ENCODE measurements around the gene BABAM2. TPM values are rescaled to one million over a fixed set of nuclear protein-coding genes. Genes with fewer than 3 reads are reported as not detected.

BABAM2 gene
- total RNA-seq, 4 donors from 2014 or later, result 35.0 to 70.5 (median 51.5) TPM

DNA sequence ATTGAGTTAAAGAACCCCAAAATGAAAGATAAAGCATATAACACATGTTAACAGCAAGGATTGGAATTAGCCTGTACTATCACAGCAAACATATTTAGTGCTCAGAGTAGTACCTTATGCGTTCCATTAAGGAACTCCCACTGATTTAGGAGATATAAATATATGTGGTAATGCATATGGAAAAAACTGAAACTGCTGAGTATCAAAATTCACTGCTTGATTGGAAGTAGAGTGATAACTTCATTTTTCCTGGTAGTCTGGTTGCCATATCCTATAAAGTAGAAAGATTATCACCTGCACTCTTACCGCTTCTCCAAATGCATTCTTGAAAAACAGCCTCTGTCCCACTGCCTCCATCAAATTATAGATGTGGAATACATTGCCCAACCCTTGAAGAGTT, 407.0 kb downstream of the BABAM2 start:
- Histone ChIP-seq H3K36me3 (no peaks in the 10 kb centered on the region), H3K27me3 (no peaks in the 10 kb centered on the region), H3K27ac (no peak overlapping the region), H3K4me3 (no peak overlapping the region), H3K9me3 (no peaks in the 10 kb centered on the region), H3K4me1 (no peaks in the 10 kb centered on the region)
- TF ChIP-seq POLR2A (IDR thresholded peaks at IDR 0.05), result no peak
- TF ChIP-seq, protein P1, sequence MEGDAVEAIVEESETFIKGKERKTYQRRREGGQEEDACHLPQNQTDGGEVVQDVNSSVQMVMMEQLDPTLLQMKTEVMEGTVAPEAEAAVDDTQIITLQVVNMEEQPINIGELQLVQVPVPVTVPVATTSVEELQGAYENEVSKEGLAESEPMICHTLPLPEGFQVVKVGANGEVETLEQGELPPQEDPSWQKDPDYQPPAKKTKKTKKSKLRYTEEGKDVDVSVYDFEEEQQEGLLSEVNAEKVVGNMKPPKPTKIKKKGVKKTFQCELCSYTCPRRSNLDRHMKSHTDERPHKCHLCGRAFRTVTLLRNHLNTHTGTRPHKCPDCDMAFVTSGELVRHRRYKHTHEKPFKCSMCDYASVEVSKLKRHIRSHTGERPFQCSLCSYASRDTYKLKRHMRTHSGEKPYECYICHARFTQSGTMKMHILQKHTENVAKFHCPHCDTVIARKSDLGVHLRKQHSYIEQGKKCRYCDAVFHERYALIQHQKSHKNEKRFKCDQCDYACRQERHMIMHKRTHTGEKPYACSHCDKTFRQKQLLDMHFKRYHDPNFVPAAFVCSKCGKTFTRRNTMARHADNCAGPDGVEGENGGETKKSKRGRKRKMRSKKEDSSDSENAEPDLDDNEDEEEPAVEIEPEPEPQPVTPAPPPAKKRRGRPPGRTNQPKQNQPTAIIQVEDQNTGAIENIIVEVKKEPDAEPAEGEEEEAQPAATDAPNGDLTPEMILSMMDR (IDR thresholded peaks at IDR 0.05), result no peak
- no peak for DNase-seq

GRCh38 chr2:28298406-28298805, 407.9 kb downstream of the BABAM2 start:
- H3K9me3 ChIP-seq, result no peaks in the 10 kb centered on the region
- no peaks in the 10 kb centered on the region for H3K36me3 ChIP-seq
- no peak overlapping the region for H3K27ac ChIP-seq
- TF ChIP-seq, protein P1 (IDR thresholded peaks at IDR 0.05), result no peak
- TF ChIP-seq POLR2A (IDR thresholded peaks at IDR 0.05), result no peak
- no peak for DNase-seq
- H3K27me3 ChIP-seq, result no peaks in the 10 kb centered on the region
- H3K4me1 ChIP-seq, result no peaks in the 10 kb centered on the region
- H3K4me3 ChIP-seq, result no peak overlapping the region

DNA sequence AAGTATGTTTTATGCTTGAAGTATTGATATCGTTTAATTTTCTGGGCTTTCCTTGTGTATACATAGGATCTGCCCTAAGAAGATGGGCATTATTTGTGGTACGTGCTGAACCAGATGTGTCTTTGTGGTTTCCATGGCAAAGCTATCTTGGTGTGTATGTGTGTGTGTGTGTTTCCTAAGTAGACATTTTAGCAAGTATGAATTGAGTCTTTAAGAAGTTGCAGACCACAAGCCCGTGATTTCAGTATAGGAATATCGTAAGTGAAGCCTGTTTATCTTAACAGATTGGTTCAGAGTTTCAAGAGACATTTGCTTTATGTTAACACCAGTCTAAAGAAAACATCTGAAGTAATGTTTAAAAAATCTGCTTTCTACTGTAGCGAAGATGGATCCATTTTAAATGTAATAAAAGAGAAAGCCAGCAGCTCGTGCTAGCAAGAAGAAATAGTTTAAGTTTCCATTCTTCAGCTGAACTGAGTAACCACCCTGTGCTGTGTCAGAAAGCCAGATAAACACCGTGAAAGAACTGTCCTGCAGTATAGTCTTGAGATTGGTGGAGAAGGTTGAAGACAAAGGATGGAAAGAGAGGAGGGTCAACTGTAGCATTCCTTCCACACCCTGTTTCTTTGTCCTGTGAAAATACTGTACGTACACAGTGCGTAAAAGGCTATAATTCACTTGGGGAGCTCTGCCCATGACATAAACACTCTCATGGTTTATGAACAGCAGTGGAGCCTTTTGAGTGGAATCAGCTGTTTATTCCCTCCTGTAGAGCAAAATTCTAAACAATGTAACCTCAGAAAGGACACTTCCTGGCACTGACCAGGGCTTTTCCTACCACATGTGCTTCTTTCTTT, 410.2 kb downstream of the BABAM2 start:
- no peak for TF ChIP-seq POLR2A (IDR thresholded peaks at IDR 0.05)
- TF ChIP-seq, protein P1 (IDR thresholded peaks at IDR 0.05), result no peak
- H3K9me3 ChIP-seq, result peaks cover 0 to 11% (median 0%) of the 10 kb centered on the region in 4 donors
- H3K27me3 ChIP-seq, result no peaks in the 10 kb centered on the region
- no peaks in the 10 kb centered on the region for H3K36me3 ChIP-seq
- peak overlapping the region in 3 of 4 donors; percentile 13 to 64 (median 47) for H3K27ac ChIP-seq
- no peak for DNase-seq
- no peaks in the 10 kb centered on the region for H3K4me1 ChIP-seq
- H3K4me3 ChIP-seq, result no peak overlapping the region

GRCh38 chr2:28305202-28305601, 414.7 kb downstream of the BABAM2 start:
- no peak overlapping the region for H3K4me3 ChIP-seq
- no peaks in the 10 kb centered on the region for H3K4me1 ChIP-seq
- H3K9me3 ChIP-seq, result peaks cover 0 to 11% (median 0%) of the 10 kb centered on the region in 4 donors
- no peaks in the 10 kb centered on the region for H3K27me3 ChIP-seq
- TF ChIP-seq POLR2A (IDR thresholded peaks at IDR 0.05), result no peak
- TF ChIP-seq, protein P1 (IDR thresholded peaks at IDR 0.05), result no peak
- no peaks in the 10 kb centered on the region for H3K36me3 ChIP-seq
- no peak overlapping the region for H3K27ac ChIP-seq
- DNase-seq, result no peak

GRCh38 chr2:28310107-28310506, 419.6 kb downstream of the BABAM2 start:
- H3K4me1 ChIP-seq, result no peaks in the 10 kb centered on the region
- H3K36me3 ChIP-seq, result no peaks in the 10 kb centered on the region
- H3K4me3 ChIP-seq, result no peak overlapping the region
- TF ChIP-seq POLR2A (IDR thresholded peaks at IDR 0.05), result no peak
- TF ChIP-seq, protein P1 (IDR thresholded peaks at IDR 0.05), result no peak
- peaks cover 0 to 6% (median 0%) of the 10 kb centered on the region in 4 donors for H3K9me3 ChIP-seq
- no peaks in the 10 kb centered on the region for H3K27me3 ChIP-seq
- no peak for DNase-seq
- H3K27ac ChIP-seq, result no peak overlapping the region

All from Peyer's patch (tissue), 4 donors.